ENCODE measurements around the gene IRF7.
"Not testable (repeated sequence)": the region's sequence is repeated elsewhere in the genome, so short reads cannot be mapped to it uniquely, and the experiment has no call there.

The IRF7 gene

GRCh38 chr11:615504-616319 lies at the start of gene IRF7:
TSS of gene IRF7 (minus strand) at chr11:615950. CDS start at chr11:615364, 586 bp downstream.
- peak; percentile 82 for DNase-seq (ENCODE audit: low spot score)

- no peak for DNase-seq (ENCODE audit: low spot score)
Measured at GRCh38 chr11:665062-665703, 49.4 kb upstream of the IRF7 start.

GRCh38 chr11:662689-663274 lies 47.0 kb upstream of the IRF7 start:
- peak; percentile 67 for DNase-seq (ENCODE audit: low spot score)

- no peak for DNase-seq (ENCODE audit: low spot score)
Measured at GRCh38 chr11:660681-661444, 45.1 kb upstream of the IRF7 start.

- DNase-seq (ENCODE audit: low spot score): no peak
Measured at GRCh38 chr11:660281-660680, 44.5 kb upstream of the IRF7 start.

- no peak for DNase-seq (ENCODE audit: low spot score)
Measured at GRCh38 chr11:659532-660085, 43.9 kb upstream of the IRF7 start.

GRCh38 chr11:657691-658126 lies 42.0 kb upstream of the IRF7 start:
- no peak for DNase-seq (ENCODE audit: low spot score)

GRCh38 chr11:656866-657265 lies 41.1 kb upstream of the IRF7 start:
- DNase-seq (ENCODE audit: low spot score): no peak

- no peak for DNase-seq (ENCODE audit: low spot score)
Measured at GRCh38 chr11:656426-656825, 40.7 kb upstream of the IRF7 start.

GRCh38 chr11:655036-655726 lies 39.4 kb upstream of the IRF7 start:
- DNase-seq (ENCODE audit: low spot score): no peak

- DNase-seq (ENCODE audit: low spot score): not testable (repeated sequence)
Measured at GRCh38 chr11:654444-654843, 38.7 kb upstream of the IRF7 start.

- no peak for DNase-seq (ENCODE audit: low spot score)
Measured at GRCh38 chr11:653837-654236, 38.1 kb upstream of the IRF7 start.

- not testable (repeated sequence) for DNase-seq (ENCODE audit: low spot score)
Measured at GRCh38 chr11:653136-653535, 37.4 kb upstream of the IRF7 start.

GRCh38 chr11:650482-650881 lies 34.7 kb upstream of the IRF7 start:
- DNase-seq (ENCODE audit: low spot score): no peak

- DNase-seq (ENCODE audit: low spot score): not testable (repeated sequence)
Measured at GRCh38 chr11:647672-648158, 32.0 kb upstream of the IRF7 start.

GRCh38 chr11:646214-646613 lies 30.5 kb upstream of the IRF7 start:
- no peak for DNase-seq (ENCODE audit: low spot score)

- DNase-seq (ENCODE audit: low spot score): no peak
Measured at GRCh38 chr11:645536-645935, 29.8 kb upstream of the IRF7 start.

GRCh38 chr11:643849-644738 lies 28.3 kb upstream of the IRF7 start:
- no peak for DNase-seq (ENCODE audit: low spot score)

GRCh38 chr11:643366-643765 lies 27.6 kb upstream of the IRF7 start:
- no peak for DNase-seq (ENCODE audit: low spot score)

GRCh38 chr11:641806-642370 lies 26.1 kb upstream of the IRF7 start:
- DNase-seq (ENCODE audit: low spot score): no peak
